Measurements from ENCODE around the gene FAM53C.

The FAM53C gene

DNA sequence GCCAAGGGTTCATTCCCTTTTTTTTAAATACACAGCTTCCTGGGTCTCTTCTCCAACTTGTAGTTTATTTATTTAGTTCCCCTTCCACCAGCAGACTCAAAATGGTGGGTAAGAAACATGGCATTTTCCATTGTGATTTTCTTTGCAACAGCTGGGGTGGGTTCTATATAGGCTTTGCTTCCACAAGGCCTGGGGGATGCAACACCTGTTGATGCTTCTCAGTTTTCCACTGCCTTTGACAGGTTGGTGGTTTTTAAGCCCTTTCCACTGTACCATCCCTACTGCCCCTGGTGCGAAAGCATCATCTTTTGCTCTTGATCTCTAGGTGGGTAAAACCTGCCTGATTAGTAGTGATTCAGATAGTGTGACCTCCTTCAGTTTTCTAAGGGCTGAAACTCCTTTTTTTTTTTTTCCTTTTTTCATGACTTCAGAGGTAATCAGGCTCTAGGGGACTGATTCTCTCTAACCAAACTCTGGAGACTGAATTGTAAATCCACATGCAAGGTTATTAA is 22.9 kb downstream of the FAM53C start:
- no peaks in the 10 kb centered on the region for H3K27me3 ChIP-seq (ENCODE audit: insufficient read depth, insufficient read length)
- H3K9me3 ChIP-seq (ENCODE audit: insufficient read depth, low read length) = no peaks in the 10 kb centered on the region
- H3K4me3 ChIP-seq (ENCODE audit: insufficient read length, low read depth) = no peak overlapping the region
- no peak for DNase-seq (ENCODE audit: low read depth, low spot score)
- H3K36me3 ChIP-seq (ENCODE audit: insufficient read depth, insufficient read length, low read length) = peaks cover 3% of the 10 kb centered on the region
- TF ChIP-seq YY1 (IDR thresholded peaks at IDR 0.05; ENCODE audit: insufficient read depth, insufficient read length) (no peak), SUZ12 (IDR thresholded peaks at IDR 0.05; ENCODE audit: extremely low read depth, insufficient read depth, insufficient read length) (no peak), ZNF274 (IDR thresholded peaks at IDR 0.05; ENCODE audit: low read depth, low read length) (no peak)
- H3K9ac ChIP-seq (ENCODE audit: insufficient read length, low read depth) = no peak overlapping the region
- H3K4me1 ChIP-seq (ENCODE audit: insufficient read depth, insufficient read length) = no peaks in the 10 kb centered on the region

DNA sequence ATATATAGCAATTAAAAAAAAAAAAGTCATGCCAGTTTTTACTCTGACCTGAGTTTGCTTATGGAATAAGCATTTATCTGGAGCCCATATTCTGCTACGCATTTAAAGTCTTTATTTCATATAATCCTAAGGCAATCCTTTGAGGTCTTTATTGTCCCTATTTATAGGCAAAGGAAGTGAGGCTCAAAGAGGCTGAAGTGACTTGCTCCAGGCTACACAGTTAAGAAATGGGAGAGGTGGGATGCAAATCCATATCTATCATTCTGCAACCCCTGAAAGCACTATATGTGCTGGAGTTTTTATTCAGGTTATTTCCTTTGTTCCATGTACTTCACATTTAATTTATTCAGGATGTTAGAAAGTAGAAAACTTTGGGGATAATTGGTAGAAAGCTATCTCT is 26.5 kb downstream of the FAM53C start:
- Histone ChIP-seq H3K27me3 (ENCODE audit: insufficient read depth, insufficient read length) (no peaks in the 10 kb centered on the region), H3K9ac (ENCODE audit: insufficient read length, low read depth) (no peak overlapping the region), H3K4me1 (ENCODE audit: insufficient read depth, insufficient read length) (no peaks in the 10 kb centered on the region), H3K4me3 (ENCODE audit: insufficient read length, low read depth) (no peak overlapping the region), H3K36me3 (ENCODE audit: insufficient read depth, insufficient read length, low read length) (peaks cover 3% of the 10 kb centered on the region), H3K9me3 (ENCODE audit: insufficient read depth, low read length) (no peaks in the 10 kb centered on the region)
- TF ChIP-seq YY1 (IDR thresholded peaks at IDR 0.05; ENCODE audit: insufficient read depth, insufficient read length) = no peak
- TF ChIP-seq SUZ12 (IDR thresholded peaks at IDR 0.05; ENCODE audit: extremely low read depth, insufficient read depth, insufficient read length) = no peak
- TF ChIP-seq ZNF274 (IDR thresholded peaks at IDR 0.05; ENCODE audit: low read depth, low read length) = no peak
- no peak for DNase-seq (ENCODE audit: low read depth, low spot score)

DNA sequence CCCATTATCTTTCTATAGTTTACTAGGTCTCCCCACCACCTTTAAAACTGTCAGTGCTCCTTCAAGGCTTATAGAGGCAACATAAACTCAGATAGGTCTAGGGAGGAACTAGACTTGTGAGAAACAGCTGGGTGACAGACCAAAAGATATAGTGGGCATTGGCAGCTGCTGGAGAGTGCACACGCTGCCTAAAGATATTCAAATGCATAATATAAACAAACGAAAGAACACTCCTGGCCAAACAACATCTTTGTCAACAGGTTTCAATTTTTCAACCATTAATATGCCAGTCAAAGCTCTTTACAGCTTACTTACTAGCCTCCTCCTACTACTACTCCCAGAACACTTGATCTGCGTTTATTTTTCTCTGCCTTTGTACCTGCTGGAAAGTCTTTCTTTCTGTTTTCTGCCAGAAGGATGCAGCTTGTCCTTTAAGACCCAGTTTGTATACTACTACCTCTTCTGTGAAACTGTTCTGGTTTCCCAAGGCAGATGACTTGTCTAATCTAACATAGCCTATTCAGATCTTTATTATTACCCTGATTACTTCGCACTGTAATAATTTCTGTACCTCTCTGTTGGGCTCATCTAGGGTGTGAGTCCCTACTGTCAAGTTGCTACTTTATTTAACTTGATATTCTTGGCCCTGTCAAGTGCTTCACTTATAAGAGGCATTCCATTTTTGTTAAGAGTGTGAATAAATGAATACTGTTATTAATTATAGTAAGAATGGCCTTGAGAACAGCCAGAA is 28.7 kb downstream of the FAM53C start:
- DNase-seq (ENCODE audit: low read depth, low spot score) = no peak
- Histone ChIP-seq H3K4me1 (ENCODE audit: insufficient read depth, insufficient read length) (no peaks in the 10 kb centered on the region), H3K4me3 (ENCODE audit: insufficient read length, low read depth) (no peak overlapping the region), H3K9me3 (ENCODE audit: insufficient read depth, low read length) (no peaks in the 10 kb centered on the region), H3K9ac (ENCODE audit: insufficient read length, low read depth) (no peak overlapping the region), H3K27me3 (ENCODE audit: insufficient read depth, insufficient read length) (no peaks in the 10 kb centered on the region), H3K36me3 (ENCODE audit: insufficient read depth, insufficient read length, low read length) (peaks cover 3% of the 10 kb centered on the region)
- TF ChIP-seq ZNF274 (IDR thresholded peaks at IDR 0.05; ENCODE audit: low read depth, low read length) = no peak
- no peak for TF ChIP-seq SUZ12 (IDR thresholded peaks at IDR 0.05; ENCODE audit: extremely low read depth, insufficient read depth, insufficient read length)
- no peak for TF ChIP-seq YY1 (IDR thresholded peaks at IDR 0.05; ENCODE audit: insufficient read depth, insufficient read length)

GRCh38 chr5:138369261-138369660 is 31.2 kb downstream of the FAM53C start:
- no peak overlapping the region for H3K4me3 ChIP-seq (ENCODE audit: insufficient read length, low read depth)
- no peaks in the 10 kb centered on the region for H3K27me3 ChIP-seq (ENCODE audit: insufficient read depth, insufficient read length)
- H3K4me1 ChIP-seq (ENCODE audit: insufficient read depth, insufficient read length) = no peaks in the 10 kb centered on the region
- DNase-seq (ENCODE audit: low read depth, low spot score) = no peak
- TF ChIP-seq YY1 (IDR thresholded peaks at IDR 0.05; ENCODE audit: insufficient read depth, insufficient read length) (no peak), SUZ12 (IDR thresholded peaks at IDR 0.05; ENCODE audit: extremely low read depth, insufficient read depth, insufficient read length) (no peak), ZNF274 (IDR thresholded peaks at IDR 0.05; ENCODE audit: low read depth, low read length) (no peak)
- H3K36me3 ChIP-seq (ENCODE audit: insufficient read depth, insufficient read length, low read length) = peaks cover 9% of the 10 kb centered on the region
- no peaks in the 10 kb centered on the region for H3K9me3 ChIP-seq (ENCODE audit: insufficient read depth, low read length)
- H3K9ac ChIP-seq (ENCODE audit: insufficient read length, low read depth) = no peak overlapping the region

DNA sequence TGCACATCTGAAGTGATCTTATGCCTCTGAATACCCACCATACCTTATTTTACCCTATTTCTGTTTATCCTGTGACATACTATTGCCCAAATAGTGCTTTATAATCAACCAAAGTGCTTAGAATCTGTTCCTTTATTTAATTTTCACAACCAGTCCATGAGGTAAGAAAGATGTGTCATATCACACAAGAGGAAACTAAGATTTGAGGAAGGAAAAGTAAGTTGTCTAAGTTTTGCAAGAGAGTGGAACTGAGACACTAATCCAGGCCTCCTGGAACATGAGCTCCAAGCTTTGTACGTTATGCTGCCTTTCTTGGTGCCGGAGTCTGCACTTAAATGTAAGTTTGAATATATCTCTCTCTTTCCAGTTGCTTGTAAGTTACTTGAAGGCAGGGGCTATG is 31.6 kb downstream of the FAM53C start:
- no peaks in the 10 kb centered on the region for H3K27me3 ChIP-seq (ENCODE audit: insufficient read depth, insufficient read length)
- TF ChIP-seq ZNF274 (IDR thresholded peaks at IDR 0.05; ENCODE audit: low read depth, low read length) (no peak), YY1 (IDR thresholded peaks at IDR 0.05; ENCODE audit: insufficient read depth, insufficient read length) (no peak), SUZ12 (IDR thresholded peaks at IDR 0.05; ENCODE audit: extremely low read depth, insufficient read depth, insufficient read length) (no peak)
- no peaks in the 10 kb centered on the region for H3K9me3 ChIP-seq (ENCODE audit: insufficient read depth, low read length)
- no peak overlapping the region for H3K9ac ChIP-seq (ENCODE audit: insufficient read length, low read depth)
- H3K36me3 ChIP-seq (ENCODE audit: insufficient read depth, insufficient read length, low read length) = peaks cover 13% of the 10 kb centered on the region
- H3K4me1 ChIP-seq (ENCODE audit: insufficient read depth, insufficient read length) = no peaks in the 10 kb centered on the region
- H3K4me3 ChIP-seq (ENCODE audit: insufficient read length, low read depth) = no peak overlapping the region
- no peak for DNase-seq (ENCODE audit: low read depth, low spot score)

DNA sequence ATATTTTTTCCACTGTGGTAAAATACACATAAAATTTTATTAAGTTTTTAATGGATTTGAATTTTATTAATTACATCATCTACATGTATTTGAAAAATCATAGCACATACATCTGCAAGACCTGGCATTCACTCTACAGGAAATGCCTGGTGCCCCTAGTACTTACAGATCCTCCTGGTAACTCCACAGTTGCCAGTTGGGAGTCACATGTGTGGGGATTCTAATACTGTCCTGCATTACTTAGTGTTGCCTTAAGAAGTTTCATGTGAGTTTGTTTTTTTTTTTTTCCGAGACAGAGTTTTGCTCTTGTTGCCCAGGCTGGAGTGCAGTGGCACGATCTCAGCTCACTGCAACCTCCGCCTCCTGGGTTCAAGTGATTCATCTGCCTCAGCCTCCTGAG is 32.5 kb downstream of the FAM53C start:
- H3K9ac ChIP-seq (ENCODE audit: insufficient read length, low read depth) = no peak overlapping the region
- H3K4me3 ChIP-seq (ENCODE audit: insufficient read length, low read depth) = no peak overlapping the region
- no peaks in the 10 kb centered on the region for H3K27me3 ChIP-seq (ENCODE audit: insufficient read depth, insufficient read length)
- no peaks in the 10 kb centered on the region for H3K4me1 ChIP-seq (ENCODE audit: insufficient read depth, insufficient read length)
- H3K36me3 ChIP-seq (ENCODE audit: insufficient read depth, insufficient read length, low read length) = peaks cover 18% of the 10 kb centered on the region
- DNase-seq (ENCODE audit: low read depth, low spot score) = no peak
- H3K9me3 ChIP-seq (ENCODE audit: insufficient read depth, low read length) = no peaks in the 10 kb centered on the region
- TF ChIP-seq YY1 (IDR thresholded peaks at IDR 0.05; ENCODE audit: insufficient read depth, insufficient read length) = no peak

GRCh38 chr5:138371454-138371853 is 33.4 kb downstream of the FAM53C start:
- H3K9me3 ChIP-seq (ENCODE audit: insufficient read depth, low read length) = no peaks in the 10 kb centered on the region

More at GRCh38 chr5:138371454-138371853, 33.4 kb downstream of the FAM53C start:
- no peaks in the 10 kb centered on the region for H3K27me3 ChIP-seq (ENCODE audit: insufficient read depth, insufficient read length)
- H3K9ac ChIP-seq (ENCODE audit: insufficient read length, low read depth) = no peak overlapping the region
- TF ChIP-seq SUZ12 (IDR thresholded peaks at IDR 0.05; ENCODE audit: extremely low read depth, insufficient read depth, insufficient read length) = no peak
- TF ChIP-seq YY1 (IDR thresholded peaks at IDR 0.05; ENCODE audit: insufficient read depth, insufficient read length) = no peak
- no peak for TF ChIP-seq ZNF274 (IDR thresholded peaks at IDR 0.05; ENCODE audit: low read depth, low read length)
- DNase-seq (ENCODE audit: low read depth, low spot score) = no peak
- peaks cover 23% of the 10 kb centered on the region for H3K36me3 ChIP-seq (ENCODE audit: insufficient read depth, insufficient read length, low read length)
- H3K4me1 ChIP-seq (ENCODE audit: insufficient read depth, insufficient read length) = no peaks in the 10 kb centered on the region
- no peak overlapping the region for H3K4me3 ChIP-seq (ENCODE audit: insufficient read length, low read depth)

Measured in NT2/D1 (cell line).